HepG2 (cell line): ENCODE results near the gene MAPK11. TPM values are rescaled to one million over a fixed set of nuclear protein-coding genes. Genes with fewer than 3 reads are reported as not detected.

Experiments used
- ATAC-seq: fragments of 200-7000 bp; cut with Tn5 transposase; 3 replicates; pipeline ENCODE4 v1.9.1; 2020; ENCODE audit warnings: mild to moderate bottlenecking, moderate library complexity
- BruUV-seq: library from RNA; stranded (reverse); fragments of 400-500 nt; replicated peaks from 2 replicates; lab custom pipeline; 2021; lab: Mats Ljungman, UMichigan
- CTCF ChIA-PET: fragments of 300-600 bp; formaldehyde crosslinking; extraction: SDS; loops from one replicate; lab custom pipeline; 2021; ENCODE audit warnings: low total read pairs, inconsistent platforms, low intra/inter-chr PET ratio; lab: Yijun Ruan, JAX
- POLR2A ChIA-PET: fragments of 350-600 bp; sonication (Branson Sonifier 250); formaldehyde crosslinking; loops from one replicate; lab custom pipeline; 2020; ENCODE audit warnings: antibody characterized with exemption, inconsistent platforms; lab: Yijun Ruan, JAX
- DNase-seq: peaks from one replicate; pipeline ENCODE4 v3.0.0-alpha.2; 2015; ENCODE audit warnings: low spot score
- FAIRE-seq: peaks from 3 replicates; lab custom pipeline; 2011; peaks lifted over from hg19 to GRCh38; lab: Jason Lieb, UNC
- H2AFZ ChIP-seq: one replicate; pipeline ENCODE4 v1.6.1; 2011; ENCODE audit warnings: low read length, inconsistent platforms
- H3K27ac ChIP-seq: fragments of 300-600 bp; 3 replicates; pipeline ENCODE4 v1.8.0; 2011; ENCODE audit warnings: mixed run types, mild to moderate bottlenecking, mixed read lengths, low read length, inconsistent platforms; ENCODE audit not compliant: insufficient read depth; ENCODE audit errors: extremely low read length
- H3K27me3 ChIP-seq, 2 experiments: fragments of 200-600 bp in 1 of 2; 2 replicates in 1 of 2; 3 replicates in 1 of 2; pipeline versions ENCODE4 v1.6.0 to v1.8.0; 2011; ENCODE audit warnings: low read length in 2 of 2, mild to moderate bottlenecking in 2 of 2, moderate library complexity in 2 of 2, inconsistent platforms in 1 of 2; ENCODE audit not compliant: insufficient read depth in 2 of 2, control insufficient read depth in 1 of 2
- H3K36me3 ChIP-seq, 2 experiments: fragments of 200-600 bp in 1 of 2; replicated peaks in 1 of 2; 2 replicates in 1 of 2; 3 replicates in 1 of 2; pipeline versions ENCODE4 v1.5.1 to v1.8.0; 2011; ENCODE audit warnings: low read length in 2 of 2, inconsistent platforms in 1 of 2; ENCODE audit not compliant: insufficient read depth in 2 of 2, control insufficient read depth in 1 of 2
- H3K4me1 ChIP-seq: 2 replicates; pipeline ENCODE4 v1.5.1; 2012; ENCODE audit warnings: low read length, inconsistent platforms; ENCODE audit not compliant: insufficient read depth
- H3K4me2 ChIP-seq: 2 replicates; pipeline ENCODE4 v1.6.0; 2011; ENCODE audit warnings: low read depth, low read length, inconsistent platforms
- H3K4me3 ChIP-seq, 3 experiments: fragments of 200-600 bp in 1 of 3; sonication (generic), shearing (Covaris generic) in 1 of 3; replicated peaks in 1 of 3; 2 replicates each; pipeline ENCODE4 v1.5.1; 2011 to 2016; ENCODE audit warnings: low read length in 3 of 3, inconsistent platforms in 2 of 3, low read depth in 2 of 3, mild to moderate bottlenecking in 2 of 3, control low read depth in 1 of 3, mixed read lengths in 1 of 3; ENCODE audit not compliant: insufficient read depth in 1 of 3
- H3K79me2 ChIP-seq: one replicate; pipeline ENCODE4 v1.6.1; 2011; ENCODE audit warnings: low read length, inconsistent platforms; ENCODE audit not compliant: insufficient read depth
- H3K9ac ChIP-seq: 2 replicates; pipeline ENCODE4 v1.6.0; 2011; ENCODE audit warnings: mild to moderate bottlenecking, low read depth, low read length, inconsistent platforms; ENCODE audit not compliant: insufficient read depth
- H3K9me3 ChIP-seq: 2 replicates; pipeline ENCODE4 v1.5.1; 2012; ENCODE audit warnings: mild to moderate bottlenecking, low read length
- H4K20me1 ChIP-seq: 2 replicates; pipeline ENCODE4 v1.6.0; 2011; ENCODE audit warnings: inconsistent platforms, mild to moderate bottlenecking, low read length, moderate library complexity; ENCODE audit not compliant: insufficient read depth
- FOSL1 ChIP-seq: sonication (generic); formaldehyde crosslinking; IDR thresholded peaks from 2 replicates; pipeline ENCODE4 v1.9.0; 2021; ENCODE audit warnings: missing genetic modification reagents, borderline replicate concordance
- REL ChIP-seq: sonication (generic); formaldehyde crosslinking; conservative IDR thresholded peaks from 2 replicates; pipeline ENCODE4 v1.8.0; 2022; ENCODE audit warnings: mild to moderate bottlenecking, missing genetic modification reagents, moderate library complexity
- SRSF1 ChIP-seq: fragments of 200-400 bp; formaldehyde crosslinking; optimal IDR thresholded peaks from 2 replicates; pipeline ENCODE3; 2017; ENCODE audit warnings: mild to moderate bottlenecking, low read depth, low read length, moderate library complexity
- TCF7 ChIP-seq: sonication (generic); IDR thresholded peaks from 2 replicates; pipeline ENCODE4 v1.6.1; 2016; ENCODE audit warnings: antibody characterized with exemption, low read depth
- THRA ChIP-seq: sonication (generic); formaldehyde crosslinking; IDR thresholded peaks from 2 replicates; pipeline ENCODE4 v1.4.0; 2020; ENCODE audit warnings: missing genetic modification reagents, borderline replicate concordance
- TRIM22 ChIP-seq: fragments of 450-650 bp; IDR thresholded peaks from 2 replicates; pipeline ENCODE4 v1.6.1; 2017
- ZNF101 ChIP-seq: sonication (generic); formaldehyde crosslinking; IDR thresholded peaks from 2 replicates; pipeline ENCODE4 v1.4.0; 2020; ENCODE audit warnings: mild to moderate bottlenecking, low read depth, missing genetic modification reagents, borderline replicate concordance
- ZNF251 ChIP-seq: sonication (generic); formaldehyde crosslinking; IDR thresholded peaks from 2 replicates; pipeline ENCODE4 v1.9.0; 2021; ENCODE audit warnings: mild to moderate bottlenecking, missing genetic modification reagents
- ZNF687 ChIP-seq: sonication (generic); formaldehyde crosslinking; IDR thresholded peaks from 2 replicates; pipeline ENCODE4 v1.5.1; 2020; ENCODE audit warnings: mild to moderate bottlenecking, missing genetic modification reagents, moderate library complexity
- WGBS: methylation state at CpG from one replicate; pipeline ENCODE4 v1.1.6; 2017; ENCODE audit warnings: low lambda C conversion rate; 5-methylcytosine and 5-hydroxymethylcytosine counted together
- in situ Hi-C: cut with HindIII; loops from 2 replicates; pipeline ENCODE4 v1.10.0; 2017; ENCODE audit warnings: low pct_unique_long_range_greater_than_20kb; ENCODE audit not compliant: extremely low pct_ligation_motif_present
- intact Hi-C: fragments of 100-400 bp; cut with micrococcal nuclease; formaldehyde crosslinking; loops from one replicate; pipeline ENCODE4 v1.10.0; 2022; ENCODE audit not compliant: unreplicated experiment
- polyA plus RNA-seq, 8 experiments: library from polyadenylated mRNA; depleted of rRNA in 3 of 8; stranded (reverse) in 7 of 8; unstranded in 1 of 8; fragments of >200 nt; fragmentation: Illumina TruSeq in 4 of 8; extraction: Trizol in 4 of 8; gene quantifications; 2 replicates each; pipeline versions ENCODE4 v1.2.1 to v1.2.3, GENCODE V29; 2011 to 2016; ENCODE audit warnings: low read depth in 4 of 8, missing spikeins in 1 of 8, mixed read lengths in 1 of 8; ENCODE audit not compliant: insufficient read depth in 1 of 8
- total RNA-seq, 5 experiments: library from RNA; depleted of rRNA; stranded (reverse); fragments of >200 nt; fragmentation: Illumina TruSeq; extraction: Trizol; gene quantifications; 2 replicates each; pipeline ENCODE4 v1.2.3, GENCODE V29; 2016; ENCODE audit warnings: low read depth in 1 of 5
- TF ChIP-seq, protein P1 (sequence below): sonication (generic); formaldehyde crosslinking; IDR thresholded peaks from 2 replicates; pipeline ENCODE4 v1.4.0; 2020; ENCODE audit warnings: mild to moderate bottlenecking, missing genetic modification reagents, borderline replicate concordance

MAPK11 gene
- total and polyA plus RNA-seq, 2 of the 13 experiments (the other 11 are each of a cell fraction or from before 2014, with no cell fraction given) = 0.15 to 0.17 TPM

GRCh38 chr22:50270666-50271394 lies 650 bp upstream of the MAPK11 start:
- Histone ChIP-seq H3K27me3 (peaks cover 10 to 41% of the 10 kb centered on the region in 2 experiments), H2AFZ (no peak overlapping the region), H3K4me3 (peak overlapping the region; percentile 17 to 62 (median 43); a peak in 4 of 6 replicates), H3K4me1 (peaks cover 39% of the 10 kb centered on the region), H3K27ac (no peak overlapping the region), H3K4me2 (peak overlapping the region; percentile 74), H4K20me1 (peaks cover 10% of the 10 kb centered on the region; the same call in 1 of the 2 replicates), H3K9ac (no peak overlapping the region), H3K36me3 (peaks cover 0 to 4% of the 10 kb centered on the region in 2 experiments; a peak in 3 of 5 replicates), H3K9me3 (no peaks in the 10 kb centered on the region), H3K79me2 (no peaks in the 10 kb centered on the region)
- intact Hi-C loops (loop anchor here (2.0 kb wide), 1 partner anchor 72 kb away; the partner anchor contains the start of gene PPP6R2), in situ Hi-C loops (no loop called here)
- ATAC-seq (peak; percentile 65), DNase-seq (peak; percentile 47), FAIRE-seq (no peak)
- no TSS peak for BruUV-seq
- POLR2A ChIA-PET = no interaction called here
- 11% methylated on average over 17 of the region's 53 CpGs for whole genome bisulfite sequencing
- CTCF ChIA-PET = interaction anchor here (0.7 to 2.3 kb wide), 4 partner anchors 19 to 72 kb away, joined by 3 to 8 read pairs (median 3); partner anchors contain the start of genes DENND6B and PPP6R2
- TF ChIP-seq SRSF1 = peak; percentile 41
- TF ChIP-seq TCF7 = no peak
- no peak for TF ChIP-seq FOSL1 (CRISPR knock-in tag)
- 0 out of 2 replicates have a peak, but pooled peaks have one; percentile 34 for TF ChIP-seq REL (CRISPR knock-in tag)
- TF ChIP-seq ZNF251 (CRISPR knock-in tag) = no peak
- TF ChIP-seq, protein P1, sequence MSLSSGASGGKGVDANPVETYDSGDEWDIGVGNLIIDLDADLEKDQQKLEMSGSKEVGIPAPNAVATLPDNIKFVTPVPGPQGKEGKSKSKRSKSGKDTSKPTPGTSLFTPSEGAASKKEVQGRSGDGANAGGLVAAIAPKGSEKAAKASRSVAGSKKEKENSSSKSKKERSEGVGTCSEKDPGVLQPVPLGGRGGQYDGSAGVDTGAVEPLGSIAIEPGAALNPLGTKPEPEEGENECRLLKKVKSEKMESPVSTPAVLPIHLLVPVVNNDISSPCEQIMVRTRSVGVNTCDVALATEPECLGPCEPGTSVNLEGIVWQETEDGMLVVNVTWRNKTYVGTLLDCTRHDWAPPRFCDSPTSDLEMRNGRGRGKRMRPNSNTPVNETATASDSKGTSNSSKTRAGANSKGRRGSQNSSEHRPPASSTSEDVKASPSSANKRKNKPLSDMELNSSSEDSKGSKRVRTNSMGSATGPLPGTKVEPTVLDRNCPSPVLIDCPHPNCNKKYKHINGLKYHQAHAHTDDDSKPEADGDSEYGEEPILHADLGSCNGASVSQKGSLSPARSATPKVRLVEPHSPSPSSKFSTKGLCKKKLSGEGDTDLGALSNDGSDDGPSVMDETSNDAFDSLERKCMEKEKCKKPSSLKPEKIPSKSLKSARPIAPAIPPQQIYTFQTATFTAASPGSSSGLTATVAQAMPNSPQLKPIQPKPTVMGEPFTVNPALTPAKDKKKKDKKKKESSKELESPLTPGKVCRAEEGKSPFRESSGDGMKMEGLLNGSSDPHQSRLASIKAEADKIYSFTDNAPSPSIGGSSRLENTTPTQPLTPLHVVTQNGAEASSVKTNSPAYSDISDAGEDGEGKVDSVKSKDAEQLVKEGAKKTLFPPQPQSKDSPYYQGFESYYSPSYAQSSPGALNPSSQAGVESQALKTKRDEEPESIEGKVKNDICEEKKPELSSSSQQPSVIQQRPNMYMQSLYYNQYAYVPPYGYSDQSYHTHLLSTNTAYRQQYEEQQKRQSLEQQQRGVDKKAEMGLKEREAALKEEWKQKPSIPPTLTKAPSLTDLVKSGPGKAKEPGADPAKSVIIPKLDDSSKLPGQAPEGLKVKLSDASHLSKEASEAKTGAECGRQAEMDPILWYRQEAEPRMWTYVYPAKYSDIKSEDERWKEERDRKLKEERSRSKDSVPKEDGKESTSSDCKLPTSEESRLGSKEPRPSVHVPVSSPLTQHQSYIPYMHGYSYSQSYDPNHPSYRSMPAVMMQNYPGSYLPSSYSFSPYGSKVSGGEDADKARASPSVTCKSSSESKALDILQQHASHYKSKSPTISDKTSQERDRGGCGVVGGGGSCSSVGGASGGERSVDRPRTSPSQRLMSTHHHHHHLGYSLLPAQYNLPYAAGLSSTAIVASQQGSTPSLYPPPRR (CRISPR knock-in tag) = no peak
- TF ChIP-seq ZNF687 (CRISPR knock-in tag) = peak; percentile 74
- TF ChIP-seq THRA = peak; percentile 75
- TF ChIP-seq TRIM22 = no peak
- TF ChIP-seq ZNF101 (CRISPR knock-in tag) = no peak
